ENCODE data around the gene DRC7.

Gene DRC7

GRCh38 chr16:57749856-57750452 lies 55.3 kb downstream of the DRC7 start:
- in situ Hi-C loops (cut with HindIII; ENCODE audit: low sequenced_read_pairs): no loop called here

- in situ Hi-C loops (cut with HindIII; ENCODE audit: low sequenced_read_pairs): no loop called here
These were observed 56.4 kb downstream of the DRC7 start for GRCh38 chr16:57750796-57751538.

DNA sequence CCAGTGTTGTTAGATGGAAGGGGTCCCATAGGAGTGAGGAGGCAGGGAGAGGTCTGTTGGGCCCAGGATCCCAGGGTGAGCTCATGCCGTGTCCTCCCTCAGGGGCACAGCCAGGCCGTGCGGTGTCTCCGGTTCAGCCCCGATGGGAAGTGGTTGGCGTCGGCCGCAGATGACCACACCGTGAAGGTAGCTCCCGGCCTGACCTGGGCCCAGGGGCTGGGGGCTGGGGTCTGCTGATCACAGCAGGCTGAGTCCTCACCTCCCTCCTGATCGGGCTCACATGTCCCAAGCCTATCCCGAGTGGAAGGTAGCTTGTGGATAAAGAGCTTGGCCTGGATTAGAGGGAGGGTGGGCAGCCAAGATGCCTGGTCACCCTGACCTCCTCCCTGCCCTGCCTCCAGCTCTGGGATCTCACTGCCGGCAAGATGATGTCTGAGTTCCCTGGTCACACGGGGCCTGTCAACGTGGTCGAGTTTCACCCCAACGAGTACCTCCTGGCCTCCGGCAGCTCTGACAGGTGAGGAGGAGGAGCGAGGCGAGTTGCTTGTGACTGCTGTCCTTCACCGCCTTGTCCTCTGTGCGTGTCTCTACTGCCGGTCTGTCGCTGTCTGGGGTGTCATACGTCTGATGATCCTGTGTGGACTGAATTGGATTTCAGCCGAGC lies 57.1 kb downstream of the DRC7 start:
- in situ Hi-C loops (cut with HindIII; ENCODE audit: low sequenced_read_pairs): no loop called here

- in situ Hi-C loops (cut with HindIII; ENCODE audit: low sequenced_read_pairs): no loop called here
These were observed 57.6 kb downstream of the DRC7 start for GRCh38 chr16:57752203-57752580.

GRCh38 chr16:57752581-57753447 lies 58.2 kb downstream of the DRC7 start:
- in situ Hi-C loops (cut with HindIII; ENCODE audit: low sequenced_read_pairs): no loop called here

DNA sequence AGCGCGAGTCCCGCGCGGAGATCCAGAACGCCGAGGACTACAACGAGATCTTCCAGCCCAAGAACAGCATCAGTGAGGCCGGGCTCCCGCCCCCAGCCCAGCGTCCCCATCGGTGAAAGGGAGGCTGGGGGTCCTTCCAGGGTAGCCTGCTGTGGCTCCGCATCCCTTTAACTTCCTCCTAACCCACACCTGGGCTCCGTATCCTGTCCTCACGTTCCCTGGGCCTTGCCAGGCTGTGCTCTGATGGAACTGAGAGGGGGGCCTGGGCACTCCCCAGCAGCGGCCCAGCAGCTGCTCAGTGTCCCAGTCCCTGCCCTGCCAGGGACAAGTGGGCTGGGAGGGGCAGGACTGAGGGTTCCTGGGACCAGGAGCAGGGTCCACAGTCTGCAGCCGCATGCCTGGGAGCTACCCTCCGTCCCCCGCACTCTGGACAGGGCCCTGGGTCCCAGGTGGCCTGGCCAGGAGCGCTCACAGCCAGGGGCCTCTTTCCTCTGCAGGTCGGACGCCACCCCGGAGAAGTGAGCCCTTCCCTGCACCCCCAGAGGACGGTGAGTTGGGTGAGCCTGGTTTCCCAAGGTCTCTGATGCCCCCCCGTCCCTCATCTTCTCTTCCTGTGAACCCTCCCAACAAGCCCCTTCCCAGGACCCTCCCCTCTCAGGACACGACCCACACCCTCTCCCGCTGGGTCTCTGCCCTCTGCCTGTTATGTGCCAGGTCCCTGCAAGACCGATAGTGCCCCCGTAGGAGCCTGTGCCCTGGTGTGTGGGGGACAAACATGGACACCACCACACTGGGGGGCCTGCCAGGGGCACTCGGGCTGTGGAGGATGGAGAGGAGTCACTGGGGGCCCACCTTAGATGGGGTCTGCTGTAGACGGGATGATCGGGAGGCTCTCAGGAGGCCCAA lies 59.1 kb downstream of the DRC7 start:
- in situ Hi-C loops (cut with HindIII; ENCODE audit: low sequenced_read_pairs): no loop called here

DNA sequence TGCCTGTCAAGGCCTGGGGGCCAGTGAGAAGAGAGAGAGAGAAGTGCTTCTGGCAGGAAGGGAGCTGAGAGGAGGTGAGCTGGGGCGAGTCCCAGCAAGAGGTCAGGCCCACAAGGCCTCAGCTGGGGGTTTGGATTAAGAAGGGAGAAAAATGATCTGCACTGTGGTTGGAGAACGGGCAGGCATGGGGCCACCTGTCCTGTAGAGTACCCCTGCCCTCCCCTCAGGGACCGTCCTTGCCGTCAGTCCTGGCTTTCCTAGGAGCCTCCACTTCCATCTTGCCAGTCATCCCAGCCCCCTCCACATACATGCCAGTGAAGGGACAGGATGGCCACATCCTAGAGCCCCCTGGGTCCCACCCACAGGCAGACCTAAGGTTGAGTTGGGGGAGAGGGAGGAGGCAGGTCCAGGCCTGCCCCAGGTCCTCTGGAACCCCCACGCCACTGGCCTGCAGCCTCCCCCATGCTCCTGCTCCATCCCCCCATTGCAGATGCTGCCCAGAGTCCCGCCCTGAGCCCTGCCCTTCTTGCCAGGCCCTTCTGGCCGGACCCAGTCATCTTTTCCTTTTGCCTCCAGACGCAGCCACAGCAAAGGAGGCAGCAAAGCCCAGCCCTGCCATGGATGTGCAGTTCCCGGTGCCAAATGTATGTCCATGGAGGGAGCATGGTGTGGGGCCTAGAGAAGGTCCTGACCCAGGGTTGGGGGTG lies 59.9 kb downstream of the DRC7 start:
- in situ Hi-C loops (cut with HindIII; ENCODE audit: low sequenced_read_pairs): no loop called here

- in situ Hi-C loops (cut with HindIII; ENCODE audit: low sequenced_read_pairs): no loop called here
These were observed 60.6 kb downstream of the DRC7 start for GRCh38 chr16:57755061-57755684.

GRCh38 chr16:57755726-57756423 lies 61.3 kb downstream of the DRC7 start:
- in situ Hi-C loops (cut with HindIII; ENCODE audit: low sequenced_read_pairs): no loop called here

- in situ Hi-C loops (cut with HindIII; ENCODE audit: low sequenced_read_pairs): no loop called here
These were observed 62.1 kb downstream of the DRC7 start for GRCh38 chr16:57756424-57757325.

- in situ Hi-C loops (cut with HindIII; ENCODE audit: low sequenced_read_pairs): no loop called here
These were observed 62.8 kb downstream of the DRC7 start for GRCh38 chr16:57757326-57757786.

DNA sequence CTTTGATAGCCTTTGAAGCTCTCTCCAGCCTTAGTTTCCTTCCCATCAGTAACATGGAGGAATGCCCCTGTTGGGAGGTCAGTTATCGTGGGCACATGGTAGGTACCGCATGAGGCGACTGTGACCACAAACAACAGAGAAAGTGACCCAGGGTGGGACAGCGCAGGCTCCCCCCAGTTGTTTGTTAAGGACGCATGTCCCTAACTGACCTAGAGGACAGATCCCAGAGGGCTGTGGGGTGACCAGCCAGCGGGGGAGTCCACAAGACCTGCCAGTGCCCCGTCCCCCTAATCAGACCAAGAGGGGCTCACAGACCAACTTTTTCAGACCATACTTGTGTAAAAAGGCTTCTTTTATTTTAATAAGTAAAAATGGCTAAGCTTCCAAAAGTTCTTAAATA lies 63.3 kb downstream of the DRC7 start:
- in situ Hi-C loops (cut with HindIII; ENCODE audit: low sequenced_read_pairs): no loop called here

DNA sequence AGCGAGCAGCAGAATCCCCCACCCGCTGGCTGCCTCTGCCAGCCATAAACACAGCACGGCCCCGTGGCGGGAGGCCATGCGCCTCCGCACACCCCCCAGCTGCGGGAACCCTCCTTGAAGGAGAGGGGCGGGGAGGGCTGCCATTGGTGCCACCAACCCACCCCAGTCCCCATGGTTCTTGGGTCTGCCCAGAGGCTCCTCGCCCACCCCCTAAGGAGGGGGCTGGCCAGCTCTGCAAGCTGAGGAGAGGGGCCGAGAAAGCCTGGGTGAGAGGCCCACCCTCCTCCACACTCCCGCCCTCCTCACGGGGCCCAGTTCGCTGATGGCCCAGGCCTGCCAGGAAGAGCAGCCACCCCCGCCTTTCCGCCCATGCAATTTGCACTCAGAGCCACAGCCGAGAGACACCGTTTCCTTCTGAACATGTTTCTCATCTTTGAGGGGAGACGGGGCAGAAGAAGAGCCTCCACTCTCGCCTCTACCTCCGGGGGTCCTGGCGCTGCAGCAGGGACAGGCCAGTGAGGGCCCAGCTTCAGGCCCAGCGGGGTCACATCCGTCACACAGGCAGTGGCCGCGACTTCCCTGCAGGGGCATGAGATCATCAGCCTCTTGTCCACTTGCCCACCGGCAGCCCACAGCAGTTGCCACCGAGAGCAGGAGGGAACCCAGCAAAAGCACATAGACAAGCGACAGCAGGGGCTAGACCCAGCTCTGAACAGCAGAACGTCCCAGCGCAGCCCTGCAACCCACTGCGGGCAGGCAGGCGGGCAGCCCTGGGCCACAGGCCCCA lies 63.9 kb downstream of the DRC7 start:
- in situ Hi-C loops (cut with HindIII; ENCODE audit: low sequenced_read_pairs): no loop called here

DNA sequence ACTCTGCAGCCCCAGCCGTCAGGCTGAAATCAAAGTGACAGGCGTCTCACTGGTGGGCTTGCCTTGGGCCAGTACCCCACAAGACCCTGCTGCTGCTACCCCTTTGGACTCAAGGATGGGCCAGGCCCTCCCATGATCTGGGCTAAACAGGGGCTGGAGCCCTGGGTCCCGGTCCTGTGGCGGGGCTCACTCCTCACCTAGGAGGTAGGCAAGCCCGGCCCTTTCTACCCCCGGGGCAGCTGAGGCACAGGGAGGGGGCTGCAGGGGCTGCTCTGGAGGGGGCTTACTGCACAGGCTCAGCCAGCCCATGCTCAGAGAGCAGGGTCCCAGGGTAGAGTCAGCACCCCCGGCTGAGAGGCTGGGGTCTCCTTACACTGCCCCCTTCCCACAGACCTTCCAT lies 64.5 kb downstream of the DRC7 start:
- in situ Hi-C loops (cut with HindIII; ENCODE audit: low sequenced_read_pairs): no loop called here

- in situ Hi-C loops (cut with HindIII; ENCODE audit: low sequenced_read_pairs): no loop called here
These were observed 65.1 kb downstream of the DRC7 start for GRCh38 chr16:57759541-57760356.
